ENCODE results near the gene TBC1D5.

The TBC1D5 gene

GRCh38 chr3:17260257-17260656 is 482.2 kb downstream of the TBC1D5 start:
- no peak for DNase-seq

- no peak for DNase-seq
These were observed 482.7 kb downstream of the TBC1D5 start for GRCh38 chr3:17259685-17260084.

DNA sequence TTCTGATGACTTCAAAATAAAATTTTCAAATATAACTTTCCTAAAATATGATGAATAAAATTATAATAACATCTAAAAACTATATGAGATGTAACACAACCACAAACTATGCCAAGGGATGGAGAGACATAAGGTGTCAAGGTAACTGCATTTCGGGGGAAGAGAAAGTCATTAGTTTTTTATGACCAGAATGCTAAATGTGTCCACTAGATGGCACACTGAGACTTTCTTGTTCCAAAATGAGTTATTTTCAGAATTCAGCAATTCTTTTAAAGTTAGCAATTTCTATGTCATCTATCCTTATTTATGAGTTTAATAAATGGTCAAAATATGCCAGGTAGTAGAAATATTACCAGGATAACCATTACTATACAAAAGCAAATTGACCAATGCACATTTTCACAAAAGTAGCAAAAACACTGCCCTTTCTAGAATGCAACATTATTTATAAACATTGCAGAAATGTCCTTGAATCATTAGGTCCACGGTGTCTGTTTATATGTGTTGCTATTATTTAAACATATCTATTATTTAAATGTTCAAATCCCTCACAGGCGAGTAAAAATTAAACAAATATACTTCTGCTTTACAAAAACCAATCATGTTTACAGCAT is 483.5 kb downstream of the TBC1D5 start:
- DNase-seq: peak; percentile 62

GRCh38 chr3:17257269-17257668 is 485.2 kb downstream of the TBC1D5 start:
- no peak for DNase-seq

GRCh38 chr3:17243621-17244020 is 498.8 kb downstream of the TBC1D5 start:
- no peak for DNase-seq

GRCh38 chr3:17239417-17239816 is 503.0 kb downstream of the TBC1D5 start:
- no peak for DNase-seq

DNA sequence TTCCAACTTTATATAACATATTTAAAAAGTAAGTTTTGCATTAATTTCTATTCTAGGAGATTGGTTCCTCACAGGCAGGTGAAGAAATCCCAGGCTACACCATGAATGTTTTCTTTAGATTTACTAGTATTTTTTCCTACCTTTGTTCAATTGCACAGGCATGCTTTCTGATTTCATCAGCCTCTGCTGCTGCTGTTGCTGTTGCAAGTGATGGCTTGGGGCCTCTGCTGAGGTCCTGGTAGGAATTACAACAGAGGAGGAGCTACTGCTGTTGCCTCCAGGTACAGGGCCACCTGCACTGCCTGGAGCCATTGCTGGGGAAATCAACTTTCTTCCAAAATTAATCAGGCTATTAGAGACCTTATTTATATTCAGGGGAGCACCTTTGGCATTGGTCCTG is 504.4 kb downstream of the TBC1D5 start:
- DNase-seq: no peak

DNA sequence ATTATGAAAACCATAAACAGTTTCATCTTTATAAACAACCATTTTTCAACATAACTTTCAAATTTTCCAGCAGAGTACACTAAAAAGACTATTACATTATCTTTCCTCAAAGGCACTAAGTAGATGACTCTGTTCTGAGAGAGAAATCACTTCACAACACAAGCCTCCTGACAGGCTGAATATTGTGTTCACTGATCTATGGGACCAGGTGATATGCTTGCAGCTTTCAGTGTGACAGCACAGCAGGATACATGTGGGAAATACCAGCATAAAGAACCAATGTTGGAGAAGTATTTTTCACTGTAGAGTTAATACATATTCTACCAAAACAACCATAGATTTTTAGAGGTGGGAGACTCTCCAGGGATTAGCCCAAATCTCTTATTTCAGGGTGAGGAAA is 507.1 kb downstream of the TBC1D5 start:
- no peak for DNase-seq

DNA sequence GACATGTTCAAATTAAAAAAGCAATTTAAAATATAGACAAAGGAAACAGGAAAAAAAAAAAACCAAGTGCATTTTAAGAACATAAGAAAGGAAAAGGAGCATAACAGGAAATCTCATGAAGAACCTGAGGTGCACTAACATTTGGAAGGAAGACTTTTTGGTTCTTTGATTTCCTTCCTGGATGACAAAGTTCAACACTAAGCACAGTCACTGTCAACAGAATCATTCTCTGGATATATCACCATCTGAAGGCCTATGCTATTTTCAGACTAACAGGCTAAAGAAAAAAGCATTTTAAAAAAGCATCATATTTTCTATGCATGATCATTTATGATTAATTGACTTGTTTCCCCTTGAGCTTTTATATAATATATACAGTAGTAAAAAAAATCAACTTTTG is 508.0 kb downstream of the TBC1D5 start:
- DNase-seq: no peak

GRCh38 chr3:17233398-17233800 is 509.0 kb downstream of the TBC1D5 start:
- DNase-seq: peak; percentile 77

- no peak for DNase-seq
These were observed 510.0 kb downstream of the TBC1D5 start for GRCh38 chr3:17232442-17232841.

DNA sequence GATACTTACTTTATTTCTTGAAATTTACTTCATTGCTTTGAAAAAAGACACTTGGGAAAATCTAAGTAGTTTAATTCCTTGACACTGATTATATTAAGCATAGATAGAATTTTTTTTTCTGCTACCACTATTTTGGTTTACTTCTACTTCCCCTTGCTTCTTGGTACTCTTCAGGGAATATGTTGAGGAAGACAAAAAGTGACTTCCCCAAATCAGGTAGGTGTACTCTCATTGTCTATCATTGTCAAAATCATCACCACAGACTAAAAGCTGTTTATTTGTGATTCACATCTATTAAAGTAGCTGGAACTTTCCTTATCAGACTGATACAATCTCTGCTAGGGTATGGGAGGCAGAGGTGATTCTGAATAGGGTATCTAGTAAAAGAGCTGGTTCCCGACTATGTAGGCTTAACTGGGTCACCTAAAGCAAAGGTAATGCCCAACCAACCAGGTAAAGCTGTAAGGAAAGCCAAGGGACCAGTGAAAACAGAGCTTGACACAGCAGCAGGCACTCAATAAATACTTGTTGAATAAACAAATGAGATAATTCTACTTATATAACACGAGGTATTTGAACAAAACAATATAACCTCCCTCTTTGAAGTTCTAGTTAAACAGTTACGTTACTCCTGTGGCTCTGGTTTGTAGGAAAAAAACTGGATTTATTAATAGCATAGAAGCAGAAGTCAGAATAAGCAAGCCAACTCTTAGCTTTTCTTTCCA is 510.7 kb downstream of the TBC1D5 start:
- no peak for DNase-seq

DNA sequence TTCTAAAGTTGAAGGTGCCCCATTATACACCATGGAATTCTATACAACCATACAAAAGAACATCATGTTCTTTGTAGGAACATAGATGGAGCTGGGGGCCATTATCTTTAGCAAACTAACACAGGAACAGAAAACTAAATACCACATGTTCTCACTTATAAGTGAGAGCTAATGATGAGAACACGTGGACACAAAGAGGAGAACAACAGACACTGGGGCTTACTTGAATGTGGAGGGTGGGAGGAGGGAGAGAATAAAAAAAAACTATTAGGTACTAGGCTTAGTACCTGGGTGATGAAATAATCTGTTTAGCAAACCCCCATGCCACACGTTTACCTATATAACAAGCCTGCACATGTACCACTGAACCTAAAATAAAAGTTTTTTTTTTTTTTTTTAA is 515.0 kb downstream of the TBC1D5 start:
- DNase-seq: no peak

DNA sequence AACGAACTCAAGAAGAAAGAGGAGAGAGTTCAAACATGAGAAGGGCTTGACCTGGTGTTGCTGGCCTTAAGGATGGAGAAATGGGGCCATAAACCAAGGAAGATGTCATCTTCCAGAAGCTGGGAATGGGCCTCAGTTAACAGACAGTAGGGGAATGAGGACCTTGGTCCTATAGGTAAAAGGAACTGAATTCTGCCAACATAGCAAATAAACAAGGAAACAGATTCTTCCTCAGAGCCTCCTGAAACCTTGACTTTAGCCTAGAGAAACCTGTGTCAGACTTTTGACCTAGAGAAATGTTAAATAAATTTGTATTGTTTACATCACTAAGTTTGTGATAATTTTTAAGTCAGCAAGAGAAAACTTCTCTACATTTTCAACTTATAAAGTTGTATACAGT is 520.9 kb downstream of the TBC1D5 start:
- no peak for DNase-seq

DNA sequence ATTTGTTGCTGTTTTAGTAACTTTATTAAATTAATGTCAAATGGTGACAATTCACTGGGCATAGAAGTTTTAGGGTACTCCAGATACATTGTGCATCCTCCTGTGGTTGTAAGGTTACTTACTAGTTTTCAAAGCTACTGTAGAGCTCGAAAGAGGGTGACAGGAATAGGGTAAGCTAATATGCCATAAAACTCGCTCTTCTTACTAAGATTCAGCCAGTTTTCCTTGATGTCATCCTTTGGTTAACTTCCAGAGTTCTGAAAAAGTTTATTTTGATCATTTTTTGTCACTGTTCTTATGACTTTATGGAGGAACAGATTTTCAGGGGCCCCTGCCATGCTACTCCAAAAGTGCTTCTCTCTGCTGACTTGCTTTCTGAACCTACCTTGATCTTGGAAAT is 522.8 kb downstream of the TBC1D5 start:
- DNase-seq: no peak

GRCh38 chr3:17218587-17218986 is 523.8 kb downstream of the TBC1D5 start:
- no peak for DNase-seq

DNA sequence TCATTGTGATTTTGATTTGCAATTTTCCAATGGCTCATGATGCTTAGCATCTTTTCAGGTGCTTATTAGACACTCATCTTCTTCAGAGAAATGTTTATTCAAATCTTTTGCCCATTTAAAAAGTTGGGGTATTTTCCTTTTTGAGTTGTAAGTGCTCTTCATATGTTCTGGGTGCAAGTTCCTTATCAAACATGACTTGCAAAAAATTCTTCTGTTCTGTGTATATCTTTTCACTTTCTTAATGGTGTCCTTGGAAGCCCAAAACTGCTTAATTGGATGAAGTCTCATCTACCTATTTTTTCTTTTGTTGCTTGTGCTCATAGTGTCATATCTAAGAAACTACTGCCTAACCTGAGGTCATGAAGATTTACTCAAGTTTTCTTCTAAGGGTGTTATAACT is 524.8 kb downstream of the TBC1D5 start:
- no peak for DNase-seq

- DNase-seq: no peak
These were observed 529.3 kb downstream of the TBC1D5 start for GRCh38 chr3:17213102-17213501.

DNA sequence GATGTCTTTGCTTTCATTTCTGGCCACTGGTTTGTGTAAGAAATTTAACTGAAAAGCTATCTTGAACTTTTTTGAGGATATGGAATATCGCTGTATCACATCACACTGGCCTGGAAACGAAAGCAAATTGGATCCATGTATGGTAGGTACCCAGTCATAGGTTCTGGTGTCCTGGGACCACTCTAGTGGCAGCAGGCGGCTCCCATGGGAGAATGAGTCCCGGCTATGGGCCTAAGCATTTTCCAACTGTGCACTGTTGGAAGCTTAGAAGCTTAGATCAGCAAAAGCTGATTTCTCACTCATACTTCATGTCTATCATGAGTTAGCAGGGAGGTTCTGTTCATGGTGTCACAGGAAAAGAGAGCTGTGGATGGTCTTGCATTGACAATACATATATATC is 534.5 kb downstream of the TBC1D5 start:
- no peak for DNase-seq

- no peak for DNase-seq
These were observed 535.4 kb downstream of the TBC1D5 start for GRCh38 chr3:17207019-17207418.

DNA sequence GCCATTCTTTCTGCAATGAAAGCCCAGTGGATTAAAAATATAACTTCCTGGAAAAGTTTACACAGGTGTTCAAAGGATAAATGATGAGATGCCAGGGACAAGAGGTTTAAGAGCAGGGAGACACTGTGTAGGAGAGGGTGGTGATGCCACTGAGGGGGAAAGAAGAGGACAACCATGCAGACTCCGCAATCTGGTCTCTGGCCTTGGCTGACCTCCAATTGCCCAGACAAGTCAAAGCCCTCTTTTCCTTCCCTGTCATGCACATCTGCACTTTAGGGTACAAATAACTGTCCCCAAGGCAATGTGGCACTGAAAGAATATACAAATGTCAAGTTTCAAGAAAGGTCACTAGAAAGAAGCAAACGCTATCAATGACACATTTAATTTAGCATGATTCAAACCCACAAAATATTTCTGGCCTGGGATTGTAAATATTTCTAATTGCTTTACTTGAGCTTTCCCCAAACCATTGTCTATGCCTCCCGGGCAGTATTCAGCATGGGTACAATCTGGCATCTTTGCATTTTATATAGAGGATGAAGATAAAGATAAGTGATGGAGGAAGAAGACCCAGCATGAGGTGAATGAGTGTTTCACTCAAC is 538.3 kb downstream of the TBC1D5 start:
- DNase-seq: no peak

- no peak for DNase-seq
These were observed 540.9 kb downstream of the TBC1D5 start for GRCh38 chr3:17201538-17201937.

DNA sequence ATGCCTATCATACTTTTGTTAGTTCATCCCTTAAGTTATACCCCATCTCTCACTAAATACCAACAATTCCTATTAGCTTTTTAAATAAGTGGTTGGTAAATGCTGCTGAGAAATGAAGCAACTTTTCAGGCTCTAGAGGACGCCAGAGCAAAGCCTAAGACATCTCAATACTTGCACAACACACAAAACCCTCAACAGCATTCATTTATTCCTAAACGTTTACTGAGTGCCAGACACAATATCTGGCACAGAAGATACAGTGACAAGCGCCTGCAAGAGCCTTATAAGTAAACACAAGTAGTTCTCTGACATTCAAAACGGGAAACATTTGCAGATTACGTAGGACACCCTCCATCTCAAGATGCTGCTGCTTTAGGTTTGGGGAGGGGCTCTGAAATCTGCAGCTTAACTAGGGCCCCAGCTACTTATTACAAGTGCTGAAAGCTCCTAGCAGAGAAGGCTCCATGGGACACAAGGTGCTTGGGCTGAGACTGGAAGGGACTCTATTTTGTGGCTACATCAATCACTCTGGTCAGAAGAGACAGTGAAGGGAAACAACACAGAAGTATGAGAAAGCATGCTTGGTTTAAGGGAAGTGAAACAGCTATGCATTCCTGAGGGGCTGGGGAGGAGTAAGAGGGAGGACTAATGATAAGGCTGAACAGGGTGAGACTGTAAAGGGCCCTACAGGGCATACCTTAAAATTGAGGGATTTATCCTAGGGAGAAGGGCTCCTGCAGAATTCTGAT is 546.4 kb downstream of the TBC1D5 start:
- no peak for DNase-seq

GRCh38 chr3:17195192-17195611 is 547.2 kb downstream of the TBC1D5 start:
- peak; percentile 5 for DNase-seq

Measured in CD4-positive, alpha-beta T cell treated with Interleukin-17A for 1 hour (primary cell).